ENCODE data around the gene METTL8.

DNA sequence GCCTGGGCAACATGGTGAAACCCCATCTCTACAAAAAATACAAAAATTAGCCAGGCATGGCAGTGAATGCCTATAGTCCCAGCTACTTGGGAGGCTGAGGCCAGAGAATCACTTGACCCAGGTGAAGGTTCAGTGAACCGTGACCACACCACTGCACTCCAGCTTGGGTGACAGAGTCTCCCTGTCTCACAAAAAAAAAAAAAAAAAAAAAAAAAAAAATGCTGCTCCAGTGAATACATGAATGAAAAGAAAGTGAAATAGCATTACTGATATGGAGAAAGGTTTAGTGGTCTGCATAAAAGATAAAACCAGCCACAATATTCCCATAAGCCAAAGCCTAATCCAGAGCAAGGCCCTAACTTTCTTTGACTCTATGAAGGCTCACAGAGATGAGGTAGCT lies 44.5 kb downstream of the METTL8 start:
- TF ChIP-seq ATAD3A (CRISPR knock-in tag; IDR thresholded peaks at IDR 0.05) (no peak), ZBTB46 (CRISPR knock-in tag; IDR thresholded peaks at IDR 0.05; ENCODE audit: borderline replicate concordance) (no peak), RCOR2 (CRISPR knock-in tag; IDR thresholded peaks at IDR 0.05) (no peak), ZNF350 (CRISPR knock-in tag; IDR thresholded peaks at IDR 0.05; ENCODE audit: borderline replicate concordance, low read depth) (no peak)
- TF ChIP-seq, protein P1, sequence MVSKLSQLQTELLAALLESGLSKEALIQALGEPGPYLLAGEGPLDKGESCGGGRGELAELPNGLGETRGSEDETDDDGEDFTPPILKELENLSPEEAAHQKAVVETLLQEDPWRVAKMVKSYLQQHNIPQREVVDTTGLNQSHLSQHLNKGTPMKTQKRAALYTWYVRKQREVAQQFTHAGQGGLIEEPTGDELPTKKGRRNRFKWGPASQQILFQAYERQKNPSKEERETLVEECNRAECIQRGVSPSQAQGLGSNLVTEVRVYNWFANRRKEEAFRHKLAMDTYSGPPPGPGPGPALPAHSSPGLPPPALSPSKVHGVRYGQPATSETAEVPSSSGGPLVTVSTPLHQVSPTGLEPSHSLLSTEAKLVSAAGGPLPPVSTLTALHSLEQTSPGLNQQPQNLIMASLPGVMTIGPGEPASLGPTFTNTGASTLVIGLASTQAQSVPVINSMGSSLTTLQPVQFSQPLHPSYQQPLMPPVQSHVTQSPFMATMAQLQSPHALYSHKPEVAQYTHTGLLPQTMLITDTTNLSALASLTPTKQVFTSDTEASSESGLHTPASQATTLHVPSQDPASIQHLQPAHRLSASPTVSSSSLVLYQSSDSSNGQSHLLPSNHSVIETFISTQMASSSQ (IDR thresholded peaks at IDR 0.05; ENCODE audit: low read depth) = no peak
- TF ChIP-seq, protein P1 (CRISPR knock-in tag; IDR thresholded peaks at IDR 0.05; ENCODE audit: borderline replicate concordance) = no peak

All from HepG2 (cell line).